Erythroblast (primary cell): ENCODE results near the gene AMPH.

Experiments used
- GATA1 ChIP-seq: IDR thresholded peaks from 2 replicates; pipeline ENCODE4 v1.6.1; 2011; ENCODE audit warnings: low read depth, mild to moderate bottlenecking, control low read depth, low read length, moderate library complexity
- POLR2A ChIP-seq: IDR thresholded peaks from 2 replicates; pipeline ENCODE4 v1.6.1; 2011; ENCODE audit warnings: mild to moderate bottlenecking, low read length

DNA sequence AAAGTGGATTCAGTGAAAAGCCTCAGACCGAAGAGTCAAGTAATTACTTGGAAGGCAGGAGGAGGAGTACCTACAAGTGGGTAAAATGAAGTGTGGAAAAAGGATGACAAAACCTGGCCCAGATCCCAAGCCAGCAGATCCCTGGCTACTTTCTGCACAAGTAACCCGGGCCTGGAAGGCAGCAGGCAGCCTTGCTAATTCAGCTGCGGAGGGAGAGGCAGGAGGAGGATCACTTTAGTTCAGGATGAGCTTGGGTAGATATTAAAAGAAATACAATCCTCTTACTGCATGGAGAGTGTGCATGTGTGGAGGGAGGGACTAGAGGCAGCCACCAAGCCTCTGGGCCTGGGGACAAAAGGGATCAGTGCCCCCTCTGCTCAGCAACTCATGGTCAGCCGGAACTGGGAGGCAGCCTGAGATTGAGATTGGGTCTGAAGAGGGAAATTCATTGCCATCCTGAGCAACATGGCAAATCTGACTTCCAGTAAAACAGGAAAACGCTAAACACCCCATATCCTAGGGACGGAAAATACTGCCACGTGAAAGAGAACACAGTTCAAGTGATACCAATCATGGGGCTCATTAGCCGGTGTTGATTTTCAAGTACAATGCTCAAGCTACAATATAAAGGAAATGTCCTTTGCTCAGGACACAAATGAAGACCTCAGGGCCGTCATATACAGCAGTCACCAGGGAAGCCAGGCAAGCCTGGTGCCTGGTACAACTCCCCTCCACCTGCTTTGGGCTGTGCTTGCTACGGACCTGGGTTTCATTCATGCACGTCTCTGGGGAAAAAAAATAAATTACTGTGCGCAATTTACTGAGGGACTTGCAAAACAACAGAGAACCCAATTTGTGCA is 1.3 kb downstream of the AMPH start:
- TF ChIP-seq POLR2A (no peak), GATA1 (no peak)
